GM19467 (cell line): ENCODE results near the gene HDDC3.
A peak's percentile ranks its signal among the peaks of the same experiment; 100 is the strongest.
"Not testable (repeated sequence)": the region's sequence is repeated elsewhere in the genome, so short reads cannot be mapped to it uniquely, and the experiment has no call there.

Source experiments
- ATAC-seq: cut with Tn5 transposase; IDR thresholded peaks from one replicate; pipeline ENCODE4 v1.9.1; 2021; ENCODE audit warnings: mild to moderate bottlenecking, moderate library complexity; ENCODE audit not compliant: unreplicated experiment

Gene HDDC3

GRCh38 chr15:90910441-90911301, 21.7 kb downstream of the HDDC3 start:
- no peak for ATAC-seq

DNA sequence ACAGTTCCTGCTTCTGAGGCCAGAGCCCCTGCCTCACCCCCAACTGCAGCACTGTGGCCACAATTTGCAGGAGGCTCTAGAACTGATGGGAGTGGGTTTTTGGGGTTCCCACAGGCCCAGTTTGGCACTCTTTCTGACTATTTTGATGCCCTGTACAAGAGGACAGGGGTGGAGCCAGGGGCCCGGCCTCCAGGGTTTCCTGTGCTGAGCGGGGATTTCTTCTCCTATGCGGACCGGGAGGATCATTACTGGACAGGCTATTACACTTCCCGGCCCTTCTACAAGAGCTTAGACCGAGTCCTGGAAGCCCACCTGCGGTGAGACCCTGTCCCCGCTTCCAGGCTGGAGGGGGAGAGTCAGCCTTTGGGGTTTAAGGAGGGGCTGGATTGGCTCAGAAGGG, 22.4 kb downstream of the HDDC3 start:
- no peak for ATAC-seq

- ATAC-seq, result not testable (repeated sequence)
Observed at GRCh38 chr15:90909449-90909848, 22.9 kb downstream of the HDDC3 start.

- no peak for ATAC-seq
Observed at GRCh38 chr15:90907838-90908507, 24.4 kb downstream of the HDDC3 start.

GRCh38 chr15:90907051-90907660, 25.2 kb downstream of the HDDC3 start:
- ATAC-seq, result no peak

GRCh38 chr15:90906181-90906849, 26.0 kb downstream of the HDDC3 start:
- no peak for ATAC-seq

DNA sequence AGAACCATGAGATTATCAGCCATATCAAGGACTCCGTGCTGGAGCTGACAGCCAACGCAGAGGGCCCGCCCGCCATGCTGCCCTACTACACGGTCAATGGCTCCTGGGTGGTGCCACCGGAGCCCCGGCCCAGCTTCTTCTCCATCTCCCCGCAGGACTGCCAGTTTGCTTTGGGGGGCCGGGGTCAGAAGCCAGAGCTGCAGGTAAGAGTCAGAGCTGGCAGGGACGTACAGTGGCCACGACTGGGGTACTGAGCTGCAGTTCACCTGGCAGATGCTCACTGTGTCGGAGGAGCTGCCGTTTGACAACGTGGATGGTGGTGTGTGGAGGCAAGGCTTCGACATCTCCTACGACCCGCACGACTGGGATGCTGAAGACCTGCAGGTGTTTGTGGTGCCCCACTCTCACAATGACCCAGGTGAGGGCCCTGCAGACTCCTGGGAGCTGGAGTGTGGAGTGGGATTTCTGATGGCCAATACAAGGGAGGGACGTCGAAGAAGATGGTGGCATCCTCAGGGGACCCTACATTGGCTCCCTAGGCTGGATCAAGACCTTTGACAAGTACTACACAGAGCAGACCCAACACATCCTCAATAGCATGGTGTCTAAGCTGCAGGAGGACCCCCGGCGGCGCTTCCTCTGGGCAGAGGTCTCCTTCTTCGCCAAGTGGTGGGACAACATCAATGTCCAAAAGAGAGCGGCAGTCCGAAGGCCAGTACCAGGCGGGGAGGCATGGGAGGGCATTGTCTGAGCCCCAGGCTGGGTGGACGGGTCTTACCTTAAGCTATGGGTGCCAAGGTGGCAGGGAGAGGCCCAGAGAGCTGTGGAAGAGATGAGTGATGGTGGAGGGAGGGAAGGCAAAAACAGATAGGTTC, 26.8 kb downstream of the HDDC3 start:
- ATAC-seq, result no peak

DNA sequence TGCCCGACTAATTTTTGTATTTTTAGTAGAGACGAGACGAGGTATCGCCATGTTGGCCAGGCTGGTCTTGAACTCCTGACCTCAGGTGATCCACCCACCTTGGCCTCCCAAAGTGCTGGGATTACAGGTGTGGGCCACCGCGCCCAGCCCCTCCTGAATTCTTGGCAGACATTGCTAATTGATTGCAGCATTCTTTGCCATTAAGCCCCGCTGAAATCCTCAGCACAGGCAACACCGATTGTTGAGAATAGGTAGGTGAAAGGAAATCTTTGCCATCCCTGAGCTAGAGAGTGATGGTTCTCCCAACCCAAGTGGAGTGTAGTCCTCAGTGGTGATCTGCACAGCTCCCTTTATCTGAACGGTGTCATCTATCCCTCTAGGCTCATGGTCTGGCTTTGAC, 27.6 kb downstream of the HDDC3 start:
- no peak for ATAC-seq

DNA sequence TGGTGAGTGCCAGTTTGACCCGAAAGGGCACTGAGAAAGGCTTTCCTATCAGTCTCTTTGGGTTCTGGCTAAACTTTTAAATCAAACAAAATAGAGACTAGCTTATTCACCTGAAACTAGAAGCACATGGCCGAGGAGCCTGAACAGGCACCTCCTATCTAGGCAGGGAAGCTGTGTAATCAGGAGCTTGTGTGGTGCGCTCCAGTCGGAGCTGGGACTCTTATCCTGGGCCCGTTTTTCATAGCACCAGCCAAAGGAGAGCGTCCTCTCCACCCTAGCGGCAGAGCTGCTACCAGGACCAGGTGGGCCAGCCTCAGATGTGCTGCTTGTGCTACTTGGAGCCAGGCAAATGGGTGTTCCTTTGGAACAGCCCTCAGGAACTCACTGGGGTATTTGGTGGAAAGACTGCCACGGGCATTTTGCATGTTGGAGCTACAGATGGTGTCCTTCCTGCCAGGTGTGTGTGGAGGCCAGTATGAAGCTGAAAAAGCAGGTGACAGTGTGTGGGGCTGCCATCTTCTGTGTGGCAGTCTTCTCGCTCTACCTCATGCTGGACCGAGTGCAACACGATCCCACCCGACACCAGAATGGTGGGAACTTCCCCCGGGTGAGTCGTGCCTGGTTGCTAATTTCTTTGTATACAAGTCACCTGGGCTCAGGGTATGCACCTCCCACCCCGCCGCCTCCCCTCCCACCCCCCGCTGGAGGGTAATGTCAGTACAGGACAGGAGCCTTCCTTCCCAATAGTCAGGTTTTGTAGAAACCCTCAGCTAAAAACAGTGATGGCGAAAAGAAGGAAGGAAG, 28.4 kb downstream of the HDDC3 start:
- ATAC-seq, result no peak

GRCh38 chr15:90902840-90903732, 29.3 kb downstream of the HDDC3 start, which contains the start of gene MAN2A2:
TSS of gene MAN2A2 (plus strand) at chr15:90903302. CDS start at chr15:90904208, 906 bp downstream.
- peak; percentile 44 for ATAC-seq

- peak; percentile 61 for ATAC-seq
Observed at GRCh38 chr15:90902040-90902839, 30.1 kb downstream of the HDDC3 start.

DNA sequence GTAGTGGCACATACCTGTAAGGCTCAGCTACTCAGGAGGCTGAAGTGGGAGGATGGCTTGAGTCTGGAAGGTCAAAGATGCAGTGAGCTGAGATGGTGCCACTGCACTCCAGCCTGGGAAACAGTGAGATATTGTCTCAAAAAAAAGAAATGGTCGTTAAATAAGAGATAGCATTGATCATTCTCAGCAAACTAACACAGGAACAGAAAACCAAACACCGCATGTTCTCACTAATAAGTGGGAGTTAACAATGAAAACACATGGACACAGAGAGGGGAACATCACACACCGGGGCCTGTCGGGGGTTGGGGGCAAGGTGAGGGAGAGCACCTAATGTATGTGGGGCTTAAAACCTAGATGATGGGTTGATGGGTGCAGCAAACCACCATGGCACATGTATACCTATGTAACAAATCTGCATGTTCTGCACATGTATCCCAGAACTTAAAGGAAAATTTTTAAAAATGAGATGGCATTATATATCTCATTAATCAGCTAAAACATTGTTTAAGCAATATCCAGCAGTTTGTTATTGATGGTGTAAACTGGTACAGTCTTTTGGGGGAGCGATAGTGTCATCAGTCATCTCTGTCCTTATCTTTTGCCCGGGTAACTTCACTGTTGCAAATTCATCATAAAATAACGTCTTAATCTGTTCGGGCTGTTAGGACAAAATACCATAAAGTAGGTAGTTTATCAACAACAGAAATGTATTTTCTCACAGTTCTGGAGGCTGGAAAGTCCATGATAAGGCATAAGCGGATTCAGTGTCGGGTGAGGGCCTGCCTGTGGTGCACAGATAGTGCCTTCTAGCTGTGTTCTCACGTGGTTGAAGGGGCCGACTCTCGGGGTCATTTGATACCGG, 30.9 kb downstream of the HDDC3 start:
- ATAC-seq, result no peak

DNA sequence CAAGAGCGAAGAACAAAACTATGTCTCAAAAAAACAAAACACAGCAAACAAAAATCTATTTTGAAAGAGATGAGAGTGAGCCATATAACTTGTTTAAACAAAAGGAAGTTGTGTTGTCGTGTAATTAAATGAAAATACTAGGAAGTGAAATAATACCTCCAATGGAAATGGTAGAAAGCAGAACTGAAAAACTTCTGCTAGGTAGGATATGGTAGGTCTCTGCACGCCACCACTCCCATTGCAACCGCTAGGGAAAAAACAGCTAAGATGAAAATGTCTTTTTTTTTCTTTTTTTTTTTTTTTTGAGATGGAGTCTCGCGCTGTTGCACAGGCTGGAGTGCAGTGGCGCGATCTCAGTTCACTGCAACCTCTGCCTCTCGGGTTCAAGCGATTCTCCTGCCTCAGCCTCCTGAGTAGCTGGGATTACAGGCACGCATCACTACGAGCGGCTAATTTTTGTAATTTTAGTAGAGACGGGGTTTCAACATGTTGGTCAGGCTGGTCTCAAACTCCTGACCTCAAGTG, 35.2 kb downstream of the HDDC3 start:
- ATAC-seq, result not testable (repeated sequence)

DNA sequence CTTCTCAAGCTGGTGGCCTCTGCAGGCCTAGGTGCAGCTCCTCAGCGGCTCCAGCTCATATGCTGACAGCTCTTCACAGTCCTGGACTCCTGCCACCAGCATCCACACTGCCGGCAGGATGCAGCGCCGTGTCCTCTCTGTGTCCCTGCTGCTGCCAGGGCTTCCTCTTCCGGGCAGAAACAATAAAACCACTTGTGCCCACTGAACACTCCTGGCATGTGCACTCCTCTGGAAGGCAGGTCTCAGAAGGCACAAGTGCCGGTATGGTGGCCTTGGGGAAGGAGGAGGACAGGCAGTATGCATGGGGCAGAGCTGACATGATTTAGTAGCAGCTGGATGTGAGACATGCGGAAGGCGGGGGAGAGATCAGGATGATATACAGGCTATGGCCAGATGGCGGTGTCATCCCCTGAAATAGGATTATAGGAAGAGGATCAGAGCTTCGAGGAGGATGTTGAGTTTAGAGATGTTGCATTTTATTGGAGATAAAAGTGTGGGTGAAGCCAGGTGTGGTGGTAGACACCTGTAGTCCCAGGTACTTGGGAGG, 36.7 kb downstream of the HDDC3 start:
- ATAC-seq, result no peak

- ATAC-seq, result no peak
Observed at GRCh38 chr15:90893175-90894090, 38.9 kb downstream of the HDDC3 start.
